ENCODE data around the gene RAPGEF4.

Gene RAPGEF4

GRCh38 chr2:173028141-173028540, 292.5 kb downstream of the RAPGEF4 start:
- H3K9ac ChIP-seq (ENCODE audit: low read depth, low read length, poor library complexity, severe bottlenecking), result no peak overlapping the region
- H3K79me2 ChIP-seq (ENCODE audit: insufficient read depth, low read length), result no peaks in the 10 kb centered on the region

DNA sequence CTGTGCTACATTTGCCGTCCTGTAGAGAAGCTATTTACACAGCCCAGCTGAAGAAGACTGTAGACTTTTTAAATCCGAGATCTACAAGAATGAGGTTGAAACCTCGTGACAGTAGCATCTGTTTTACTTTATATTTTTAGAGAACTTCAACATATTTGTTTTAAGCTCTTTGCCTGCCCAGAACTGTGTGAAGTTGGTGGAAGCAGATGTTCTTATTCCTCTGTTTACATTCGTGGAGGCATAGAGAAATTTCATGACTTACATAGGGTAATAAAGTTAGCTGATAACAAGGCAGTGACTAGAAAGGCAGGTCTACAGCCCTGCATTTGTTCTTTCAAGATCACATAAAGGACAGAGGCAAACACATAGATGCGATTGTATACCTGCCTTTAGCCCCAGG, 293.0 kb downstream of the RAPGEF4 start:
- H3K4me2 ChIP-seq (ENCODE audit: low read depth, low read length, poor library complexity, severe bottlenecking), result no peak overlapping the region
- no peak for TF ChIP-seq CTCF (conservative IDR thresholded peaks at IDR 0.05; ENCODE audit: low read length)
- no peak for TF ChIP-seq EZH2phosphoT487 (IDR thresholded peaks at IDR 0.05; ENCODE audit: borderline replicate concordance)
- H2AFZ ChIP-seq (ENCODE audit: low read length), result no peak overlapping the region

More at GRCh38 chr2:173028141-173028540, 292.5 kb downstream of the RAPGEF4 start:
- Histone ChIP-seq H3K4me1 (ENCODE audit: insufficient read depth, low read length, poor library complexity, severe bottlenecking) (no peaks in the 10 kb centered on the region), H3K9me3 (ENCODE audit: insufficient read depth, low read depth, low read length) (no peaks in the 10 kb centered on the region), H3K4me2 (ENCODE audit: low read depth, low read length, poor library complexity, severe bottlenecking) (no peak overlapping the region), H3K36me3 (ENCODE audit: insufficient read depth, low read length) (no peaks in the 10 kb centered on the region), H3F3A (ENCODE audit: low read depth) (no peaks in the 10 kb centered on the region), H3K4me3 (ENCODE audit: low read length, poor library complexity, severe bottlenecking) (no peak overlapping the region), H2AFZ (ENCODE audit: low read length) (peak overlapping the region; percentile 82), H4K20me1 (ENCODE audit: insufficient read depth, low read length, poor library complexity, severe bottlenecking) (no peaks in the 10 kb centered on the region), H3K9me2 (replicated peaks; ENCODE audit: low read depth, low read length) (no peaks in the 10 kb centered on the region), H3K27me3 (ENCODE audit: insufficient read depth, low read length, poor library complexity, severe bottlenecking) (no peaks in the 10 kb centered on the region)
- TF ChIP-seq CTCF (conservative IDR thresholded peaks at IDR 0.05; ENCODE audit: low read length), result no peak

GRCh38 chr2:173030561-173031490, 295.2 kb downstream of the RAPGEF4 start:
- TF ChIP-seq EZH2phosphoT487 (IDR thresholded peaks at IDR 0.05; ENCODE audit: borderline replicate concordance) (no peak), CTCF (conservative IDR thresholded peaks at IDR 0.05; ENCODE audit: low read length) (no peak)
- no peak overlapping the region for H3K4me3 ChIP-seq (ENCODE audit: low read length, poor library complexity, severe bottlenecking)

More for the DNA sequence above, 293.0 kb downstream of the RAPGEF4 start:
- H3K79me2 ChIP-seq (ENCODE audit: insufficient read depth, low read length), result no peaks in the 10 kb centered on the region
- H4K20me1 ChIP-seq (ENCODE audit: insufficient read depth, low read length, poor library complexity, severe bottlenecking), result no peaks in the 10 kb centered on the region
- H3K27me3 ChIP-seq (ENCODE audit: insufficient read depth, low read length, poor library complexity, severe bottlenecking), result no peaks in the 10 kb centered on the region
- no peak overlapping the region for H3K9ac ChIP-seq (ENCODE audit: low read depth, low read length, poor library complexity, severe bottlenecking)
- no peaks in the 10 kb centered on the region for H3K9me3 ChIP-seq (ENCODE audit: insufficient read depth, low read depth, low read length)
- no peaks in the 10 kb centered on the region for H3K4me1 ChIP-seq (ENCODE audit: insufficient read depth, low read length, poor library complexity, severe bottlenecking)
- no peaks in the 10 kb centered on the region for H3K9me2 ChIP-seq (replicated peaks; ENCODE audit: low read depth, low read length)
- no peaks in the 10 kb centered on the region for H3K36me3 ChIP-seq (ENCODE audit: insufficient read depth, low read length)
- no peak overlapping the region for H3K4me3 ChIP-seq (ENCODE audit: low read length, poor library complexity, severe bottlenecking)
- H3F3A ChIP-seq (ENCODE audit: low read depth), result no peaks in the 10 kb centered on the region

More at GRCh38 chr2:173030561-173031490, 295.2 kb downstream of the RAPGEF4 start:
- Histone ChIP-seq H4K20me1 (ENCODE audit: insufficient read depth, low read length, poor library complexity, severe bottlenecking) (no peaks in the 10 kb centered on the region), H3K4me1 (ENCODE audit: insufficient read depth, low read length, poor library complexity, severe bottlenecking) (no peaks in the 10 kb centered on the region), H3F3A (ENCODE audit: low read depth) (no peaks in the 10 kb centered on the region), H3K36me3 (ENCODE audit: insufficient read depth, low read length) (no peaks in the 10 kb centered on the region), H3K9me3 (ENCODE audit: insufficient read depth, low read depth, low read length) (no peaks in the 10 kb centered on the region), H3K9ac (ENCODE audit: low read depth, low read length, poor library complexity, severe bottlenecking) (no peak overlapping the region), H3K27me3 (ENCODE audit: insufficient read depth, low read length, poor library complexity, severe bottlenecking) (no peaks in the 10 kb centered on the region), H2AFZ (ENCODE audit: low read length) (no peak overlapping the region), H3K4me2 (ENCODE audit: low read depth, low read length, poor library complexity, severe bottlenecking) (no peak overlapping the region), H3K79me2 (ENCODE audit: insufficient read depth, low read length) (no peaks in the 10 kb centered on the region), H3K9me2 (replicated peaks; ENCODE audit: low read depth, low read length) (no peaks in the 10 kb centered on the region)
